Liver (tissue), 9 donors: ENCODE results near the gene GALNT14. TPM values are rescaled to one million over a fixed set of nuclear protein-coding genes. Genes with fewer than 3 reads are reported as not detected.

Experiments used
- DNase-seq: peaks from one replicate; pipeline ENCODE4 v3.0.0-alpha.2; 2017; ENCODE audit warnings: low spot score
- H3K27ac ChIP-seq, 2 donors: one replicate each; pipeline ENCODE4 v1.7.0; 2013; ENCODE audit warnings: inconsistent platforms in 2 of 2, low read length in 2 of 2, control low read depth in 1 of 2, low read depth in 1 of 2, mild to moderate bottlenecking in 1 of 2
- H3K27me3 ChIP-seq, 4 donors: one replicate each; pipeline versions ENCODE4 v1.6.1 to v1.7.0; 2013; ENCODE audit warnings: low read length in 3 of 4, inconsistent platforms in 1 of 4, mild to moderate bottlenecking in 1 of 4, moderate library complexity in 1 of 4; ENCODE audit not compliant: control insufficient read depth in 4 of 4, insufficient read depth in 4 of 4
- H3K36me3 ChIP-seq, 4 donors: one replicate each; pipeline versions ENCODE4 v1.6.1 to v1.7.0; 2013; ENCODE audit warnings: low read length in 3 of 4, mild to moderate bottlenecking in 3 of 4, low read depth in 1 of 4, moderate library complexity in 1 of 4; ENCODE audit not compliant: control insufficient read depth in 4 of 4, insufficient read depth in 3 of 4
- H3K4me1 ChIP-seq, 4 donors: one replicate each; pipeline versions ENCODE4 v1.6.1 to v1.7.0; 2013; ENCODE audit warnings: low read length in 3 of 4, mild to moderate bottlenecking in 3 of 4, moderate library complexity in 1 of 4; ENCODE audit not compliant: control insufficient read depth in 4 of 4, insufficient read depth in 4 of 4
- H3K4me3 ChIP-seq, 3 donors: one replicate each; pipeline versions ENCODE4 v1.6.1 to v1.7.0; 2013; ENCODE audit warnings: low read length in 3 of 3, control low read depth in 1 of 3, low read depth in 1 of 3, mild to moderate bottlenecking in 1 of 3
- H3K9ac ChIP-seq, 2 donors: one replicate each; pipeline ENCODE4 v1.7.0; 2013; ENCODE audit warnings: low read length in 2 of 2, mild to moderate bottlenecking in 2 of 2, moderate library complexity in 2 of 2, control low read depth in 1 of 2, low read depth in 1 of 2
- H3K9me3 ChIP-seq, 4 donors: one replicate each; pipeline versions ENCODE4 v1.6.1 to v1.7.0; 2013; ENCODE audit warnings: low read length in 3 of 4; ENCODE audit not compliant: control insufficient read depth in 4 of 4
- ATF3 ChIP-seq: IDR thresholded peaks from 2 replicates; pipeline ENCODE4 v1.6.1; 2016; ENCODE audit warnings: antibody characterized with exemption
- CTCF ChIP-seq: fragments of 150-350 bp; IDR thresholded peaks from 2 replicates; pipeline ENCODE4 v1.5.1; 2017; ENCODE audit warnings: improper control_type of control experiment, low read depth, low read length; ENCODE audit not compliant: missing input control
- EGR1 ChIP-seq, 2 donors: IDR thresholded peaks; 2 replicates each; pipeline ENCODE4 v1.6.1; 2016 to 2018; ENCODE audit warnings: antibody characterized with exemption in 2 of 2, low read depth in 2 of 2
- FOXA1 ChIP-seq: IDR thresholded peaks from 2 replicates; pipeline ENCODE4 v1.6.1; 2016; ENCODE audit warnings: antibody characterized with exemption
- FOXA2 ChIP-seq: IDR thresholded peaks from 2 replicates; pipeline ENCODE4 v1.6.1; 2016; ENCODE audit warnings: antibody characterized with exemption
- GABPA ChIP-seq, 2 donors: IDR thresholded peaks in 1 of 2; conservative IDR thresholded peaks in 1 of 2; 2 replicates each; pipeline ENCODE4 v1.6.1; 2016; ENCODE audit warnings: antibody characterized with exemption in 2 of 2, mild to moderate bottlenecking in 1 of 2, moderate library complexity in 1 of 2
- HNF4A ChIP-seq, 2 donors: conservative IDR thresholded peaks; 2 replicates each; pipeline ENCODE4 v1.6.1; 2016; ENCODE audit warnings: antibody characterized with exemption in 2 of 2, mild to moderate bottlenecking in 2 of 2
- HNF4G ChIP-seq: IDR thresholded peaks from 2 replicates; pipeline ENCODE4 v1.6.1; 2016; ENCODE audit warnings: antibody characterized with exemption
- JUND ChIP-seq, 2 donors: IDR thresholded peaks; 2 replicates each; pipeline ENCODE4 v1.6.1; 2016; ENCODE audit warnings: antibody characterized with exemption in 2 of 2
- MAX ChIP-seq: IDR thresholded peaks from 2 replicates; pipeline ENCODE4 v1.6.1; 2016; ENCODE audit warnings: antibody characterized with exemption
- NR2F2 ChIP-seq: IDR thresholded peaks from 2 replicates; pipeline ENCODE4 v1.6.1; 2016; ENCODE audit warnings: antibody characterized with exemption
- RAD21 ChIP-seq, 2 donors: IDR thresholded peaks; 2 replicates each; pipeline ENCODE4 v1.6.1; 2016; ENCODE audit warnings: antibody characterized with exemption in 2 of 2, mild to moderate bottlenecking in 2 of 2
- REST ChIP-seq: IDR thresholded peaks from 2 replicates; pipeline ENCODE4 v1.6.1; 2016; ENCODE audit warnings: antibody characterized with exemption, mild to moderate bottlenecking
- RXRA ChIP-seq, 2 donors: IDR thresholded peaks; 2 replicates each; pipeline ENCODE4 v1.6.1; 2017 to 2018; ENCODE audit warnings: antibody characterized with exemption in 2 of 2, mild to moderate bottlenecking in 1 of 2
- SP1 ChIP-seq: IDR thresholded peaks from 2 replicates; pipeline ENCODE4 v1.6.1; 2018; ENCODE audit warnings: antibody characterized with exemption, mild to moderate bottlenecking
- TAF1 ChIP-seq: conservative IDR thresholded peaks from 2 replicates; pipeline ENCODE4 v1.6.1; 2016; ENCODE audit warnings: antibody characterized with exemption, mild to moderate bottlenecking
- YY1 ChIP-seq: IDR thresholded peaks from 2 replicates; pipeline ENCODE4 v1.6.1; 2016; ENCODE audit warnings: antibody characterized with exemption, mild to moderate bottlenecking
- ZBTB33 ChIP-seq: IDR thresholded peaks from 2 replicates; pipeline ENCODE4 v1.6.1; 2016; ENCODE audit warnings: antibody characterized with exemption
- polyA plus RNA-seq, 2 donors: library from polyadenylated mRNA; stranded (reverse) in 1 of 2; unstranded in 1 of 2; fragments of 200-250 nt in 1 of 2; fragments of >200 nt in 1 of 2; fragmentation: Nextera tagmentation in 1 of 2; extraction: Ambion mirVana in 1 of 2; gene quantifications; one replicate each; pipeline versions ENCODE4 v1.2.1 to v1.2.3, GENCODE V29; 2013 to 2015
- total RNA-seq, 2 donors: library from RNA; depleted of rRNA; stranded (reverse); fragments of >200 nt; gene quantifications; one replicate each; pipeline ENCODE4 v1.2.3, GENCODE V29; 2014
- donor health status: healthy.
- donor health status: healthy.
- donor health status: healthy.
- donor health status: healthy.
- donor health status: healthy.

GALNT14 gene
- total and polyA plus RNA-seq, 4 donors = 0.86 to 2.0 (median 1.5) TPM

- Histone ChIP-seq H3K27me3 (no peaks in the 10 kb centered on the region), H3K9ac (no peak overlapping the region), H3K9me3 (no peaks in the 10 kb centered on the region), H3K4me3 (no peak overlapping the region), H3K36me3 (no peaks in the 10 kb centered on the region), H3K4me1 (no peaks in the 10 kb centered on the region), H3K27ac (no peak overlapping the region)
- TF ChIP-seq TAF1 (no peak), ATF3 (no peak), EGR1 (IDR thresholded peaks at IDR 0.05; ENCODE audit: low read depth in 2 of 2) (no peak), SP1 (no peak), RAD21 (IDR thresholded peaks at IDR 0.05) (no peak), HNF4G (no peak), JUND (IDR thresholded peaks at IDR 0.05) (no peak), GABPA (IDR thresholded peaks at IDR 0.05 in 1 of 2, conservative IDR thresholded peaks at IDR 0.05 in 1 of 2) (no peak), FOXA2 (no peak), ZBTB33 (no peak), YY1 (no peak), NR2F2 (no peak), MAX (no peak), RXRA (IDR thresholded peaks at IDR 0.05) (no peak), FOXA1 (no peak), CTCF (no peak), REST (no peak), HNF4A (conservative IDR thresholded peaks at IDR 0.05) (no peak)
- DNase-seq = no peak
Observed at GRCh38 chr2:31113765-31114164, 24.5 kb downstream of the GALNT14 start.
